Osteoblast (primary cell): ENCODE results near the gene DCDC1. TPM values are rescaled to one million over a fixed set of nuclear protein-coding genes. Genes with fewer than 3 reads are reported as not detected.

Experiments
- DNase-seq: peaks from one replicate; pipeline ENCODE4 v3.0.0; 2011; ENCODE audit warnings: low spot score, mixed read lengths; ENCODE audit not compliant: insufficient read length; ENCODE audit errors: missing footprints
- H2AFZ ChIP-seq: 2 replicates; pipeline ENCODE4 v1.6.0; 2011; ENCODE audit warnings: mild to moderate bottlenecking, low read length
- H3K27ac ChIP-seq: 2 replicates; pipeline ENCODE4 v1.5.1; 2011; ENCODE audit warnings: mild to moderate bottlenecking, low read depth, low read length, moderate library complexity
- H3K27me3 ChIP-seq: 2 replicates; pipeline ENCODE4 v1.6.0; 2012; ENCODE audit warnings: mild to moderate bottlenecking, control low read depth, inconsistent platforms, low read length, moderate library complexity; ENCODE audit not compliant: insufficient read depth
- H3K36me3 ChIP-seq: 2 replicates; pipeline ENCODE4 v1.5.1; 2011; ENCODE audit warnings: mild to moderate bottlenecking, low read length, control low read depth, moderate library complexity; ENCODE audit not compliant: insufficient read depth
- H3K4me1 ChIP-seq: 2 replicates; pipeline ENCODE4 v1.5.1; 2011; ENCODE audit warnings: mild to moderate bottlenecking, low read length, control low read depth, moderate library complexity; ENCODE audit not compliant: insufficient read depth
- H3K4me2 ChIP-seq: 2 replicates; pipeline ENCODE4 v1.6.0; 2011; ENCODE audit warnings: mild to moderate bottlenecking, low read length; ENCODE audit not compliant: insufficient read depth
- H3K4me3 ChIP-seq: fragments of 200-600 bp; sonication (generic); 3 replicates; pipeline ENCODE4 v1.5.1; 2012; ENCODE audit warnings: mild to moderate bottlenecking, low read length, inconsistent platforms; ENCODE audit not compliant: insufficient read depth
- H3K79me2 ChIP-seq: 2 replicates; pipeline ENCODE4 v1.6.0; 2012; ENCODE audit warnings: mild to moderate bottlenecking, low read length, control low read depth, inconsistent platforms; ENCODE audit not compliant: insufficient read depth
- H3K9me3 ChIP-seq: 2 replicates; pipeline ENCODE4 v1.5.1; 2011; ENCODE audit warnings: low read depth, low read length, control low read depth
- H4K20me1 ChIP-seq: 2 replicates; pipeline ENCODE4 v1.6.0; 2012; ENCODE audit warnings: mild to moderate bottlenecking, low read length, control low read depth; ENCODE audit not compliant: insufficient read depth
- CTCF ChIP-seq: IDR thresholded peaks from 2 replicates; pipeline ENCODE4 v1.5.1; 2011; ENCODE audit warnings: mild to moderate bottlenecking, low read depth, low read length, moderate library complexity; ENCODE audit errors: extremely low read depth
- total RNA-seq: library from RNA; depleted of rRNA; stranded (reverse); fragments of >200 nt; gene quantifications from 2 replicates; pipeline ENCODE4 v1.2.3, GENCODE V29; 2012

Gene DCDC1
- total RNA-seq, 1 donor, result 1.1 TPM

DNA sequence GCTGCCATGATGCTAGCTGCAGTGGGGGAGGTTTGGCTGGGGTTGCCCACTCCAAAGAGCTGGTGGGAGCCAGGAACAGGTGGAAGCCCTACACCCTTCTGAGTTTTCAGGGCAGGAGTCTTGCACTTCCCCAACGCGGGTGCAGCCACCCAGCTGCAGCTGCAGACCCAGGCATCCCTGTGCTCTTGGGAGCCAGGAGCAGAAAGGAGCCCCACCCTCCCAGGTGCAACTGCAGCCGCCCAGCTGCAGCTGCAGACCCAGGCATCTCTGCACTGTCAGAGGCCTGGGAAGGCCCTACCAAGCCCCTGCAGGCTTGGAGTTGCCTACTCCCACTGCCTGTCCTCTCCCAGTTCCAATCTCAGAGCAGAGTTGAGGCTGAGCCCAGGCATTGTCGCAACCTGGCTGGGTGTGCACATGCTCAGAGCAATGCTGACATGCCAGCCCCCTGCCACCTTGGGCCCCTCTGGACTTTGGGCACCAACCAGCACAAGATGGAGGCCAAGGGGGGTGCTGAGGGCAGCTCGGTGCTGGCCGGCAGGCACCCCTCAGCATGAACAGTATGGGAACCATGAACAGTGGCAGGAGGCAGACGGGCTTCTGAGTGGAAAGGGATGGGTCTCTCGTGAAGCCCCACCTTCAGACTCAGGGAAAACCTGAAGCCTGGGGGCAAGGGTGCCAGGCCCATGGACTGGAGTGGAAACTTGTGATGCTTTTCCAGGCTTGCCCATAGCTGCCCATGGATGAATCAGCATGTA lies 195.4 kb downstream of the DCDC1 start:
- Histone ChIP-seq H2AFZ (no peak overlapping the region), H3K27ac (no peak overlapping the region), H3K4me1 (no peaks in the 10 kb centered on the region), H3K9me3 (peaks cover 5% of the 10 kb centered on the region), H4K20me1 (no peaks in the 10 kb centered on the region), H3K4me2 (no peak overlapping the region), H3K4me3 (no peak overlapping the region), H3K36me3 (no peaks in the 10 kb centered on the region), H3K79me2 (no peaks in the 10 kb centered on the region), H3K27me3 (no peaks in the 10 kb centered on the region)
- no peak for TF ChIP-seq CTCF
- DNase-seq, result no peak

DNA sequence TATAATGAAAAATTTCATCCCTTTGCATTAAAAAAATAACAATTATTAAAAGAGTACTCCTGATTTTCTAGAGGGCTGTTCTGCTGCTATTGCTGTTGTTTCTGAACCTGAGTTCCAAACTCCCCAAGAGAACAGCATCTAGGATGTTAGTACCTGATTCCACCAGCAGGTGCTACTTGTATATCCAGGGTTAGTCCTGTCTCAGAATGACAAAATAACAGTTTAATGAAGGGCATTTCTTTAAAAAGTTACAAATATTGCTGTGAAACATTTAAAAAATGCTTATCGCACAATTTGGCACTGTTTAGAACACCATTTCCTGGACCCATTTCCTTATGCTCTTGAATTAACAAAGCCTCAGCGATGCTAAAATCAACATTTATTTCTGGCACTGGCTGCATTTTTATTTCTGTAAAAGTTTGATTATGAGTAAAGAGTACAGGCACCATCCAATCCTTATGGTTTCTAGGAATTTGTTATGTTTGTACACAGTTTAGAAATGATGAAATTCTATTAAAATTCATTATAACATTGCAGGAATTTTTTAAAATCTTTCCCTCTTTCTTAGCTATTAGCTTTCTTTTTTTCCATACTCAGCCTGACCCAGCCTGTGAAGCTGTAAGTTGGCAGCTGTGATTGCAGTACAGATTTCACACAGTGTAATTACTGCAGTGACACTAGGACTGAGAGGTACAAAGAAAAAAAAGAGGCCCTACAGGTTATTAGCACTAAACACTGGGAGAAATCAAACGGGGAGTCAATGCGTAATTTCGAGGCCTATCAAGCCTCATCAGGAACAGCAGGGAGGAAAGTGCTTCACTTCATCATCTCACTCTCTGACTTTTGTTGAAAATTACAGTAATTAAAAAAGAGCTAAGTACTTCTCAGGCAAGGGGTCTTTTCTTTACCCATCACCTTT lies 208.8 kb downstream of the DCDC1 start:
- H3K4me3 ChIP-seq, result no peak overlapping the region
- TF ChIP-seq CTCF, result no peak
- no peaks in the 10 kb centered on the region for H3K79me2 ChIP-seq
- H3K4me2 ChIP-seq, result no peak overlapping the region
- H3K4me1 ChIP-seq, result no peaks in the 10 kb centered on the region
- no peaks in the 10 kb centered on the region for H4K20me1 ChIP-seq
- no peaks in the 10 kb centered on the region for H3K27me3 ChIP-seq
- no peak overlapping the region for H3K27ac ChIP-seq
- H2AFZ ChIP-seq, result no peak overlapping the region
- DNase-seq, result no peak
- no peaks in the 10 kb centered on the region for H3K9me3 ChIP-seq
- H3K36me3 ChIP-seq, result no peaks in the 10 kb centered on the region

- Histone ChIP-seq H3K27me3 (no peaks in the 10 kb centered on the region), H4K20me1 (no peaks in the 10 kb centered on the region), H2AFZ (no peak overlapping the region), H3K4me3 (no peak overlapping the region), H3K4me1 (no peaks in the 10 kb centered on the region), H3K27ac (no peak overlapping the region), H3K4me2 (no peak overlapping the region), H3K79me2 (no peaks in the 10 kb centered on the region), H3K9me3 (no peaks in the 10 kb centered on the region), H3K36me3 (no peaks in the 10 kb centered on the region)
- no peak for TF ChIP-seq CTCF
- DNase-seq, result no peak
These were observed 218.7 kb downstream of the DCDC1 start for GRCh38 chr11:31150841-31151240.

- Histone ChIP-seq H3K4me1 (no peaks in the 10 kb centered on the region), H4K20me1 (no peaks in the 10 kb centered on the region), H3K36me3 (no peaks in the 10 kb centered on the region), H3K4me2 (no peak overlapping the region), H3K27ac (no peak overlapping the region), H3K9me3 (no peaks in the 10 kb centered on the region), H3K79me2 (no peaks in the 10 kb centered on the region), H2AFZ (no peak overlapping the region), H3K4me3 (no peak overlapping the region), H3K27me3 (no peaks in the 10 kb centered on the region)
- no peak for DNase-seq
- no peak for TF ChIP-seq CTCF
These were observed 219.5 kb downstream of the DCDC1 start for GRCh38 chr11:31150011-31150410.
